CD14-positive monocyte (primary cell): ENCODE data around the gene CISD3. TPM values are rescaled to one million over a fixed set of nuclear protein-coding genes. Genes with fewer than 3 reads are reported as not detected.

Experiments
- DNase-seq, 3 donors: peaks; one replicate each; pipeline ENCODE4 v3.0.0-alpha.2; 2011 to 2022
- H2AFZ ChIP-seq: 2 replicates; pipeline ENCODE4 v1.6.0; 2012; ENCODE audit warnings: mild to moderate bottlenecking, low read depth, low read length, inconsistent platforms; ENCODE audit not compliant: insufficient read depth, poor library complexity, severe bottlenecking
- H3K27ac ChIP-seq, 2 donors: 1 replicate in 1 of 2; 2 replicates in 1 of 2; pipeline ENCODE4 v1.5.1; 2012 to 2013; ENCODE audit warnings: low read length in 2 of 2, control low read depth in 1 of 2, inconsistent platforms in 1 of 2, low read depth in 1 of 2, mild to moderate bottlenecking in 1 of 2
- H3K27me3 ChIP-seq, 2 donors: one replicate each; pipeline versions ENCODE4 v1.6.0 to v1.6.1; 2011 to 2013; ENCODE audit warnings: low read length in 2 of 2; ENCODE audit not compliant: control insufficient read depth in 2 of 2, insufficient read depth in 2 of 2
- H3K36me3 ChIP-seq, 2 donors: replicated peaks in 1 of 2; 1 replicate in 1 of 2; 2 replicates in 1 of 2; pipeline versions ENCODE4 v1.5.1 to v1.6.1; 2012 to 2013; ENCODE audit warnings: low read length in 2 of 2, control low read depth in 1 of 2, inconsistent platforms in 1 of 2, mild to moderate bottlenecking in 1 of 2; ENCODE audit not compliant: insufficient read depth in 2 of 2, control insufficient read depth in 1 of 2
- H3K4me1 ChIP-seq, 2 donors: 1 replicate in 1 of 2; 2 replicates in 1 of 2; pipeline versions ENCODE4 v1.5.1 to v1.6.1; 2012 to 2013; ENCODE audit warnings: low read length in 2 of 2, control low read depth in 1 of 2, inconsistent platforms in 1 of 2, mild to moderate bottlenecking in 1 of 2, moderate library complexity in 1 of 2; ENCODE audit not compliant: insufficient read depth in 2 of 2, control insufficient read depth in 1 of 2
- H3K4me2 ChIP-seq: replicated peaks from 2 replicates; pipeline ENCODE3; 2012; ENCODE audit warnings: low read length, moderate library complexity, mild to moderate bottlenecking; ENCODE audit not compliant: poor library complexity, severe bottlenecking; ENCODE audit errors: extremely low read depth
- H3K4me3 ChIP-seq, 3 experiments: fragments of 200-600 bp in 1 of 3; sonication (generic) in 1 of 3; replicated peaks in 1 of 3; 1 replicate in 2 of 3; 2 replicates in 1 of 3; pipeline ENCODE4 v1.5.1; 2011 to 2013; ENCODE audit warnings: low read length in 3 of 3, mild to moderate bottlenecking in 3 of 3, control low read depth in 2 of 3, low read depth in 2 of 3, inconsistent platforms in 1 of 3, moderate library complexity in 1 of 3
- H3K79me2 ChIP-seq: 2 replicates; pipeline ENCODE4 v1.6.0; 2012; ENCODE audit warnings: mild to moderate bottlenecking, control low read depth, inconsistent platforms, low read length, moderate library complexity; ENCODE audit not compliant: insufficient read depth
- H3K9ac ChIP-seq: 2 replicates; pipeline ENCODE4 v1.6.0; 2017; ENCODE audit warnings: low read length, mild to moderate bottlenecking; ENCODE audit not compliant: insufficient read depth, poor library complexity, severe bottlenecking
- H3K9me3 ChIP-seq, 2 donors: replicated peaks in 1 of 2; 1 replicate in 1 of 2; 2 replicates in 1 of 2; pipeline versions ENCODE4 v1.5.1 to v1.6.1; 2012 to 2013; ENCODE audit warnings: low read length in 2 of 2, control low read depth in 1 of 2; ENCODE audit not compliant: control insufficient read depth in 1 of 2, insufficient read depth in 1 of 2
- H4K20me1 ChIP-seq: 2 replicates; pipeline ENCODE4 v1.6.0; 2012; ENCODE audit warnings: mild to moderate bottlenecking, low read length, control low read depth, moderate library complexity; ENCODE audit not compliant: insufficient read depth
- H3K27ac Mint-ChIP-seq, 7 donors: one replicate each; pipeline ENCODE4 v1.8.0; 2020; ENCODE audit warnings: mild to moderate bottlenecking in 7 of 7, mixed read lengths in 7 of 7, moderate library complexity in 6 of 7, inconsistent platforms in 2 of 7
- H3K27me3 Mint-ChIP-seq, 3 donors: one replicate each; pipeline ENCODE4 v1.8.0; 2021 to 2022; ENCODE audit warnings: low read depth in 3 of 3, mild to moderate bottlenecking in 3 of 3, mixed read lengths in 3 of 3, moderate library complexity in 3 of 3, inconsistent platforms in 1 of 3
- H3K36me3 Mint-ChIP-seq, 2 donors: one replicate each; pipeline ENCODE4 v1.8.0; 2020; ENCODE audit warnings: mixed read lengths in 2 of 2, inconsistent platforms in 1 of 2, mild to moderate bottlenecking in 1 of 2
- H3K4me1 Mint-ChIP-seq: one replicate; pipeline ENCODE4 v1.8.0; 2020; ENCODE audit warnings: mild to moderate bottlenecking, mixed read lengths
- H3K4me3 Mint-ChIP-seq, 2 donors: one replicate each; pipeline ENCODE4 v1.8.0; 2020; ENCODE audit warnings: mild to moderate bottlenecking in 2 of 2, mixed read lengths in 2 of 2, moderate library complexity in 1 of 2
- H3K9me3 Mint-ChIP-seq, 7 donors: one replicate each; pipeline ENCODE4 v1.8.0; 2020 to 2022; ENCODE audit warnings: mixed read lengths in 7 of 7, mild to moderate bottlenecking in 6 of 7, moderate library complexity in 6 of 7, inconsistent platforms in 2 of 7
- CTCF ChIP-seq: fragments of 200-600 bp; IDR thresholded peaks from one replicate; pipeline ENCODE4 v1.8.0; 2022; ENCODE audit warnings: antibody characterized with exemption, mild to moderate bottlenecking
- WGBS: methylation state at CpG from one replicate; pipeline ENCODE4 v1.1.5; 2013; ENCODE audit warnings: missing lambda C conversion rate; ENCODE audit not compliant: insufficient coverage; 5-methylcytosine and 5-hydroxymethylcytosine counted together
- intact Hi-C, 2 donors: fragments of 100-400 bp; cut with micrococcal nuclease; formaldehyde crosslinking; loops; one replicate each; pipeline versions ENCODE4 v1.15.0 to v1.15.1; 2023
- polyA plus RNA-seq, 3 donors: library from polyadenylated mRNA; depleted of rRNA in 1 of 3; unstranded in 2 of 3; stranded (reverse) in 1 of 3; fragments of 300-500 nt in 2 of 3; fragments of >200 nt in 1 of 3; fragmentation: Illumina TruSeq in 2 of 3; gene quantifications; 1 replicate in 2 of 3; 2 replicates in 1 of 3; pipeline ENCODE4 v1.2.3, GENCODE V29; 2012 to 2021

The CISD3 gene
- polyA plus RNA-seq, 3 donors = 7.1 to 61.2 (median 53.4) TPM

GRCh38 chr17:38777641-38778250, 47.6 kb downstream of the CISD3 start:
- no peaks in the 10 kb centered on the region for H4K20me1 ChIP-seq
- H3K9ac ChIP-seq = no peak overlapping the region
- H3K27me3 ChIP-seq = no peaks in the 10 kb centered on the region
- no peak for DNase-seq
- H2AFZ ChIP-seq = no peak overlapping the region
- no peak for TF ChIP-seq CTCF
- intact Hi-C loops = no loop called here
- H3K4me1 Mint-ChIP-seq = no peaks in the 10 kb centered on the region
- no peak overlapping the region for H3K4me3 ChIP-seq
- H3K36me3 ChIP-seq = peaks cover 92 to 98% of the 10 kb centered on the region in 2 donors
- H3K9me3 Mint-ChIP-seq = no peaks in the 10 kb centered on the region
- no peak overlapping the region for H3K27ac ChIP-seq
- no peaks in the 10 kb centered on the region for H3K4me1 ChIP-seq
- peak overlapping the region in 1 of 7 donors; percentile 55 for H3K27ac Mint-ChIP-seq
- no peak overlapping the region for H3K4me2 ChIP-seq
- H3K27me3 Mint-ChIP-seq = peaks cover 0 to 2% (median 0%) of the 10 kb centered on the region in 3 donors
- H3K79me2 ChIP-seq = no peaks in the 10 kb centered on the region
- H3K9me3 ChIP-seq = no peaks in the 10 kb centered on the region
- 74% methylated on average over 3 of the region's 7 CpGs for WGBS
- H3K4me3 Mint-ChIP-seq = no peak overlapping the region
- peaks cover 76 to 99% of the 10 kb centered on the region in 2 donors for H3K36me3 Mint-ChIP-seq

GRCh38 chr17:38779965-38780752, 50.0 kb downstream of the CISD3 start:
- no peak overlapping the region for H3K4me2 ChIP-seq
- H3K9me3 ChIP-seq = no peaks in the 10 kb centered on the region
- no peak for DNase-seq
- Mint-ChIP-seq H3K27ac (peak overlapping the region in 2 of 7 donors; percentile 43 to 62), H3K9me3 (no peaks in the 10 kb centered on the region), H3K36me3 (peaks cover 77 to 100% of the 10 kb centered on the region in 2 donors), H3K4me1 (no peaks in the 10 kb centered on the region), H3K4me3 (no peak overlapping the region), H3K27me3 (no peaks in the 10 kb centered on the region)
- 96% methylated on average over 18 of the region's 23 CpGs for WGBS
- no peak for TF ChIP-seq CTCF
- intact Hi-C loops = no loop called here
- no peaks in the 10 kb centered on the region for H4K20me1 ChIP-seq
- H3K9ac ChIP-seq = no peak overlapping the region
- H2AFZ ChIP-seq = no peak overlapping the region
- peaks cover 93 to 100% of the 10 kb centered on the region in 2 donors for H3K36me3 ChIP-seq
- H3K27me3 ChIP-seq = no peaks in the 10 kb centered on the region
- no peaks in the 10 kb centered on the region for H3K79me2 ChIP-seq
- no peak overlapping the region for H3K4me3 ChIP-seq
- no peak overlapping the region for H3K27ac ChIP-seq
- no peaks in the 10 kb centered on the region for H3K4me1 ChIP-seq
